Measurements from ENCODE around the gene GNAQ.
"Not testable (repeated sequence)": the region's sequence is repeated elsewhere in the genome, so short reads cannot be mapped to it uniquely, and the experiment has no call there.

Gene GNAQ

DNA sequence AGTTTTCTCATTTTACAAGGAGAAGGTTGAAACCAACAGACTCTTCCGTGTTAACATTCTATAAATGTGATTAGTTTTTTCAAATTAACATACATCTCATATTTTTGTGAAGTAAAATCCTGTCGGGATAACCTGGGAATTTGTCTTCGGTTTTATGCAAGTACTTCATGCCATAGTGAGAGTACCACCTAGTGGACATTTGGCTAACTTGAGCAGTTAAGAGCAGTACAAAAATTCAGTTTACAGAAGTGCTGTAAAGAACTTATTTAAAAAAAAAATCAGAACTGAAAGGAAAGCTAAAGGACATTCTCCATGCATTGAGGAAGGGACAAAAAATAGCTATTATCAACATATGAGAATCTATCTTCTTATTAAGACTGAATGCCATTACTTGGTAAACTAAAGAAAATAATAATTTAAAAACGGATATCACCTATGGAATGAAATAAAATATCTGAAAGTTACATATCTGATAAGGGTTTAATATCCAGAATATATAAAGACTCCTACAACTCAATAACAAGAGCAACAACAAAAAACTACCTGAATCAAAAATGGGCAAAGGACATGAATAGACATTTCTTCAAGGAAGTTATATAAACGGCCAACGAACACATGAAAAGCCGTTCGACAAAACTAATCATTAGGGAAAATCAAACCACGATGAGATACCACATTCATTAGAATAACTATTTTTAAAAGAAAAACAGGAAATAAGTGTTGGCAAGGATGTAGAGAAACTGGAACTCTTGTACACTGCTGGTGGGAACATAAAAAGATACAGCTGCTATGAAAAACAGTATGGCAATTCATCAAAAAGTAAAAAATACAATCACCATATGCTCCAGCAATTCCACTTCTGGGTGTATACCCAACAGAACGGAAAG lies 266.5 kb downstream of the GNAQ start:
- DNase-seq: peak; percentile 55 to 58 (median 56)

DNA sequence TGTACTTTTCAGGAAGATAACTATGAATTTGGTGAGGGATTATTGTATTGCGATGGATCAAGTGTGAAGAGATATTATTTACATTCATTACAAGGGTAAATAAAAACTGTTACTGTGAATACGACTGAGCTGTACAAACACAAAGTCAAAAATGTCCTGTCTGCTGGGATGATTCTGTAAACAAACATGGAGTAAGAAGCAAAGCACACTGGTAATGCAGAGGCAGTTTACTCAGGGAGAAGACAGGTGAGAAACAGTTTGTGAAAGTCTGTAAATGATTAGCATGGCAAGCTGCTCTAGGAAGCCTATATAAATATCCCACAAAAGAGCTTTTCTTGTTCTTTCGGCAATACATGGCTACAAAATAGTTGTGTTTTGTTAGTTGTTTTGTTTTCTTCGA lies 268.0 kb downstream of the GNAQ start:
- no peak for DNase-seq

DNA sequence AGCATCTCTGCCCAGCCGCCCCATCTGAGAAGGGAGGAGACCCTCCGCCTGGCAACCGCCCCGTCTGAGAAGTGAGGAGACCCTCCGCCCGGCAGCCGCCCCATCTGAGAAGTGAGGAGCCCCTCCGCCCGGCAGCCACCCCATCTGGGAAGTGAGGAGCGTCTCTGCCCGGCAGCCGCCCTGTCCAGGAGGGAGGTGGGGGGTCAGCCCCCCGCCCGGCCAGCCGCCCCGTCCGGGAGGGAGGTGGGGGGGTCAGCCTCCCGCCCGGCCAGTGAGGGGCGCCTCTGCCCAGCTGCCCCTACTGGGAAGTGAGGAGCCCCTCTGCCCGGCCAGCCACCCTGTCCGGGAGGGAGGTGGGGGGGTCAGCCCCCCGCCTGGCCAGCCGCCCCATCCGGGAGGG lies 270.7 kb downstream of the GNAQ start:
- not testable (repeated sequence) for DNase-seq

DNA sequence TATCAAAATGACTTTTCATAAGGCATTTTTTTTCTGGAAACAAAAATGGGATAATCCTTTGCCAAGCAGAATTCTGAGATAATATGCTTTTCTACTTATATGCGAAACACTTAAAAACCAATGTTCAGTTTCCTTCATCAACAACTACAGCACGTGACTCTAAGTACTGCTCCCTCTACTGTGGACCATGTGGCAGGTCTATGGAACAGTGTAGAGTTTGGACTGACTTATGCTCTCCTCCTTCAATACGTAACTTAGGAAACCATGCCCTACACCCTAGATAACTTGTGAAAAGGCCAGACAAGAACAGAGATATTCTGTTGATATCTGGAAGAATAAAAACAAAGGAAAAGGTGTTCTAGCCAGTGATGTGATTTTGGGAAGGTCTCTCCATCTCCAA lies 272.2 kb downstream of the GNAQ start:
- no peak for DNase-seq

DNA sequence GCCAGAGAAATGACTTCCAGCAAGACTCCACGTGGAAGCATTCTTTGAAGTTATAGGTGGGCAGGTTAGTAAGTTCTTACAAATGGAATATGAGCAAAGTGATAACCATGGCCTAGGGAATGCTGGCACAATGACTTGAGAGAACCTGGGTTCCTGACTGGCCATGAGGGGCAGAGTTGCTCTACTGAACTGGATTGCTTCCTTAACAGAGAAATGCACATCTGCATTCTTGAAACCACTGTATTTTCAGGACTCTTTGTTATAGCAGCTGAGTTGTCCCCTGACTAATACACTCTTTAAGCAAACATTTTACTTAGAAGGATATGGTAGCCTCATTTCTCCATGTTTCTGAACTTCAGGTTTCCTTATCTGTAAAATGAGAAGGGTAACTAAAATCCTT lies 275.2 kb downstream of the GNAQ start:
- no peak for DNase-seq

DNA sequence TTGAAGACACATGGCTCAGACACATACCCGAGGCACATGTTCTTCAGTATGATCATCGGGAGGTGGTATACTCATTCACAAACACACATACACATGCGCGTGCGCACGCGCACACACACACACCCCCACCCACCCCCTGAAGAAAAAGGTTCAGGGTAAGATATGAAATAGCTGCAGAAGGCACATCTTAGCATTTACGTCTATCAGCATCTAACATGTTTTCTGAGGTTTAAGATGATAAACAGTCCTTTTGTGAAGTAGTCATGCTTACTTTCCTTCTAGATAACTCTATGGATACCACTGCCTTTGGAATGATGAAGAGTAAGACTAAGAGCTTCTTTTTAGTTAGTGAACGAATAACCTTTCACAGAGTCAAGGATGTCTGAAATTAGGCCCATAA lies 278.4 kb downstream of the GNAQ start:
- no peak for DNase-seq

DNA sequence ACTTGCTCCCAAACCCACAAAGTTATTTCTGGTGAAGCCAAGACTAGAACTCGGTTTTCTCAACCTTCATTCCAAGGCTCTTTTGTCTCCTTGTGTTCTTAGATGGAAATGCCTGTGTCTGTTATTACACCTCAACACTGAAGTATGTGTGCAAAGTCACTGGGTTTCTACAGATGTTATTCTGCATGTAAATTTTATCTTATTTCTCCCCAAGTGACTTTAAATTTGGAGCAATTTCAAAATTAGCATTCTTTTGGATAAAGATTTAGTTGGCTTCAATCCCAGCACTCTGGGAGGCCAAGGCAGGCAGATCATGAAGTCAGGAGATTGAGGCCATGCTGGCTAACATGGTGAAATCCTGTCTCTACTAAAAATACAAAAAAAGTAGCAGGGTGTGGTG lies 279.1 kb downstream of the GNAQ start:
- DNase-seq: no peak

DNA sequence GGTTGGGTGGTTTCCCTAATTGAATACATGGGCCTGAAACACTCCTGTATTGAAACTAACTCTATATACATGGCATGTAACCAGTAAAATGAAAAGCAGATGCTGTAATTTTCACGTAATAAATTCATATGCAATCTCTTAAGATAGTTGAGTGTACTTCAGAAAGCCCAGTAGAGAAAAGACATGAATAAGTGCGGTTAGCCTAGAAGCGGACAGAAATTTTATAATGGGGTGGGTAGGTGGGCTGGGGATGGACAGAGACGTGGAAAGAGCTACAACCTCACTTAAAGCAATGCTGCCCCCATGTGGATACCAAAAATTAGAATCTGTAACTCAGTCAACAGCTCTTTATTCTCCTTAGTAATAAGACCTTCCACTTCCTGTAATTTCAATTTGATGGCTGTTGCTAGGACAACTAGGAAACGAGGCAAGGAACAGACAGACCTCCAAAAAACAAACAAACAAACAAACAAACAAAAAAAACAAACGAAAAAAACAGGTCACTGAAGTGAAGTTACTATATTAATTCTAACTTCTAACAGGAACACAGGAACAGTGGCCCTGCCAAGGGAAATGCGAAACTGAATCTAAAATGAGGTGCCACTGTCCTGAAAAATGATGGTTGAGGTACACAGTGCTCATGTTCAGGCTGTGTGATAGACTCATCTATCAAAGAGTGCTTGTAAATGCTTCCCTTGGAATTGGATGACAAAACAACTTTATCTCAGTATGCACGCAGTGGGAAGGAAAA lies 280.1 kb downstream of the GNAQ start:
- DNase-seq: peak; percentile 57 to 62 (median 58)

DNA sequence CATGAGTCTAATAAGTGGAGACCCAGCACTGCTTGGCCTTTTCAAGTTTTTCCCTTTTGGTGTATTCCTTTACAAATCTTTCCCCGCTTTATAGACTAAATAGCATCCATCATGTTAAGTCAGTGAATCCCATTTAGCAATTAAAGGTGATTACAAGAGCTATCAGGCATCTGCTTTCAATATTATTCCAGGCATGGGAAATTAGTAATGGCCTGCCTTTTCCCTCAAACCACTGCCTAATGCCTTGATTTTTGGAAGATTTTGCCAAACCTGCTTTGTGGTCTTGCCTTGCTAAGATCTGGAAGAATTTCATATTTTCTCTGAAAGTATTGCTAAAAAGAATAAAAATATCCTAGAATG lies 280.6 kb downstream of the GNAQ start:
- no peak for DNase-seq

DNA sequence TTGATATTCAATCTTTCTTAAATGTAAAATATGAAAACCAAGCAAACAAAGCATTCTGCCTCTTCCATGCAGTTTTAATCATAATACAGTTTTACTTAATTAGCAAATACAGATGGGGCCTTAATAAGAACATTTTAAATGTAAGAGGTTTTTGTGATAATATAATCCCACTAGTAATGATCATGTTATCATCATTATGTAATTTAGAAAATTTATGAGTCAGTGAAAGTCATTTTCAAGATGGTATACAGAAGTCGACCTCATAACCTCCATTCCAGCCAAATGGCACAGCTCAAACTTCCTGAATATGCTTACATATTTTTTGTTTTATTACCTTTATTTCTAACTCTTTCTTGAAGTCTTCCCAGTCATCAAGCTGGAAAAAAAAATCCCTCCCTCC lies 281.3 kb downstream of the GNAQ start:
- DNase-seq: peak in 2 of 3 donors; percentile 10 to 32

DNA sequence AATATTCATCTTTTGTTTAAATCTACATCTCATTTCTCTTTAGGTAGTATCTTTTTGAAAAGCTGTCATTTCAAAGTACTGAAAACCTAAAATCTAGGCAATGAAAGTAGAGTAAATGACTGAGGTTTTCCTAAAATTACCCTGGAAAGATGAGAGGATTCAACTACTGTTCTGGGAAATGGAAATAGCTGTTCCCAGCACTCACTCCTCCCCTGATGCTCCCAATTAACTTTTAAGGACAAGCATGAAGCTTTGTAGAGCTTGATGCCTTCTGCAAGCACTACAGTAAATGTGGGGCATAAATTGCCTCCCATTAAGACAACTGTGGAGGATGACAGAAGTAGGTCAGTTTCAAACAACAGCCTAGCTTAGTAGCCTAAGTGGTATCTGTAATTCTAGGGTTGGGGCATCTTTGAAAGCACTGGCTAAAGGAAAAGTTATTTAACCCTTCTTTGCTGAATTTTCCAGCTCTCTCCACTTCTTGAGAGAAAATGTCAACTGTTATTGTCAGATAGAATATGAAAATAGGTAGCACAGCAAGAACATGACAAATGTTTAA lies 283.3 kb downstream of the GNAQ start:
- no peak for DNase-seq

DNA sequence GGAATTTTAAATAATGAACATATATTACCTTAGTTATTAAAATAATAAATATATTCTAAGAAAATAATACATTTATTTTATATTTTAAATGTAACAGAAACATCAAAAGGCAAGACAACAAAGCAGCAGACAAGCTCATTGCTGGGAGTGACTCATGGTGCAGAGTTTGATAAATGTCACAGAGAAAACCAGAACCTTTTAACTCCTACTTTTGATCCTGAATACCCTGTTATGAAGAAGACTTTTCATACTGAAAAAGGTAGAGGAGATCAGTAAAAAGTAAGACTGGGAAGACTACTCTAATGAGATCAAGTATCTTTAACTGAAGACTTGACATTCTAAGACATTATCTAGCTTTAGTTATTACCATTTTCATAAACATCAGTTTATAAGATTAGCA lies 284.4 kb downstream of the GNAQ start:
- no peak for DNase-seq

DNA sequence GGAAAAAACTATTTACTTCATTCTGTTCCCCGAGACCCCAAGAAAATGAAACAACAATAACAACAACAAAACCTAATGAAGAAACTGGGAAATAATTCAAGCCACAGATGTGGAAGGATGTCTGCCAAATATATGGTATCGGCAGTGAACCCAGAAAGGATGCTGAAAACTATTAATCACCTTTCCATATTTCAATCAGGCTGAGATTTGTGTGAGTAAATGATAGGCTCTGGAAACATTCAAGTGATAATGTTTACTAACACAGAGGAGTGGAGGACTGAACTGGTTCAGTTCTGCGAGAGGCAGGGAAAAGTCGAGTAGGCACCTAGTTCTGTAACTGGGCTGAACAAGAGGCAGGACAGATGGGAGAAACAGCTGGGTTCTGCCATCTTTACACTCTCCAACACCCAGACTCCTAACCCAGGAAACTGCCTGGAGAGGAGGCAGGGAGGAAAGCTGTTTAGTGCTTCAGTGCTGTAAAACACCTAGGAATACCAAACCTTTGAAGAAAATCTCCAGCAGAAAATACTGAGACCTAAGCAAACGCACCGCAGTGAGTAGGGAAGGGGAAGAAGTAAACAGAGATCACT lies 286.7 kb downstream of the GNAQ start:
- no peak for DNase-seq

DNA sequence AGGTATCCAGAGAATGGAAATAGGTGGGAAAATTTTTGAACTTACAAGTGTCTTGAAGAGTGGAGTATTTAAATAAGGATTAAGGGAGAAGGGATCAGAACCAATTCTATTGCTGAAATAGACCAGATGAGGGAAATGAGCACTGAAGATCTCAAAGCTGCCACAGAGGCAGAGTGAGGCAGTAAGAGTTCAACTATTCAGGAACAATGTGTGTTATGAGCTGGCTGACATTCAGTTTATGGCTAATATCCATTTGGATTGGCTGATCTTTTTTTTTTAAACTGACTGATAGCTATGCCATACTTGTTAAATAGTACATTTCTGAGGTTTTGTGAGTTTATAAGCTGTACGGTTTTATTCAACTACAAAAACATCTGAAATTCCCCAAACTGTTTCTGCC lies 288.2 kb downstream of the GNAQ start:
- no peak for DNase-seq

DNA sequence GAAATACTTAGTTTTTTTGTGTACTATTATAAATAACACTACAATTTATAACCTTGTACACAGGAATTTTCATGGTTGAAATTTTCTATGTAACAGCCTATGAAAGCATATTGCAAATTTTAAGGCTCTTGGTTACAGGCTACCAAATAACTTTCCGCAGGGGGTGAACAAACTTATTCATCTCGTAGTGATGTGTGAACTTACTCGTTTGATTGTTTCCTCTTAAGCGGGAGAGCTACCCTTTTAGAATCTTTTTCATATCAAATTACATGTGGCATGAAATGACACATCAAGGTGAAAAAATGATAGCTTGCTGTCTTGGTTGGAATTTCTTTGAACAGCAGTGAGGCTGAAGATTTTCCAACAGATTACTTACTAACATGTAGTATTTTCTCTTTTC lies 292.7 kb downstream of the GNAQ start:
- DNase-seq: no peak

DNA sequence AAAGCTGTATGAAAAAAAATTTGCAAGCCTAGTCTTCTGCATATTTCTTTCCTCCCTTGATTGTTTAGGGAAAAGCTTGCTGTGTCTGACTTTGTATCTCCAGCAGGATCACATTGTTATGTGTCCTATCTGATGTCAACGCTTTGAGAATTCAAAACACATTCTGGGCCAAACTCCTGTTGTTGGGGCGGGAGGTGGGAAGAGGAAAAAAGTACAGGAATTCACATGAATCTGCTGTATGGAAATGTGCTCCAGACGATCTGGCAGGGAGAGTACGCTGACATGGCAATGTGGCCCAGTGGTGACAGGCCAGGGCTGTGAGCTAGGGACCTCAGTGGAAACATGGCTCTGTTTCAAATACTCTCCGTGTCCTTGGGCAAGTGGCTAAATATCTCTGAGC lies 296.1 kb downstream of the GNAQ start:
- no peak for DNase-seq

DNA sequence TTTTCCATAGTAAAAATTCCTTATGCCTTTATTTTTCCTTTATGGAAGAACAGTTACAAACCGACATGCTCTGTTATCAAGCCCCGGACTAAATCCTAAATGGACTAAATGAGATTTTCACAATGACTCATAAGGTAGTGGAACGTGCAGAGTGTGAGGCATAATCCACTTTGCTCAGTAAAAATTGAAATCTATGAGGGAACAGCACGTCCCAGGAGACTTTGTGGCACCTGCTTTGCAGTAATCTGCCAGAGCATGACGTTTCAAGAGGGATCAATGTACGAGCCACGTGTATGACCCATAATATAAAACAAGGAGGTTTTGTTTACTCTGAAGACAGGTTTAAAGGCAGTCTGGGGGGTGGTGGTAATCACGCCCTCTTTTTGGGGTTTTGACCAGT lies 299.7 kb downstream of the GNAQ start:
- no peak for DNase-seq

DNA sequence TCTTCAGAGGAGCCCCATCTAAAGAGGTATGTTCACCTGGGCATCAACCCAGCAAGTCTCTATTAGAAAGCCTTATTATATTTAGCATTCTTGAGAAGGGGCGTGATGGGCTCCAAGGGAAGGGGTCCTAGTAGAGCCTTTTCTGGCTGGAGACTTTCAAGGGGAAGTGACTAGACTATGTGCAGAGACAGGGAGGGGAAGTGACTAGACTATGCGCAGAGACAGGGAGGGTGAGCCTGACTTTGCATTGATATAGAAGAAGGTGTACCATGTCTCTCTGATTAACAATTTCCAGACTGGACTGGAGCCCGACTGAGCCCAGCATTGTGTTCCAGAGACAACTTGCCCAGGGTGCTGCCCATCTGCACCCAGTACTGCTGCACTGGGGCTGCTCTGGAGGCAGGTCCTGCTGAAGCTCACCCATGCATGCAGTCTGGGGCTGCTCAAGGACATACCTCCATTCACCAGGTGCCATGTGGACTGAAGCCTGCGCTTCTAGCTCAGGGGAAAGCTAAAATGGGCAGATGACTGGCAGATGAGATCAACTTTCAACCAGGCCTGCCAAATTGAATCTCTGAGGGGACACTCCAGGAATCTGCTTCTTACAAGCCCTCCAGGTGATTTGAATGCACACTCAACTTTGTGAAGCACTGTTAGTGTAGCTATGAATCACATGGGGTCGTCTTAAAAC lies 300.5 kb downstream of the GNAQ start:
- no peak for DNase-seq

DNA sequence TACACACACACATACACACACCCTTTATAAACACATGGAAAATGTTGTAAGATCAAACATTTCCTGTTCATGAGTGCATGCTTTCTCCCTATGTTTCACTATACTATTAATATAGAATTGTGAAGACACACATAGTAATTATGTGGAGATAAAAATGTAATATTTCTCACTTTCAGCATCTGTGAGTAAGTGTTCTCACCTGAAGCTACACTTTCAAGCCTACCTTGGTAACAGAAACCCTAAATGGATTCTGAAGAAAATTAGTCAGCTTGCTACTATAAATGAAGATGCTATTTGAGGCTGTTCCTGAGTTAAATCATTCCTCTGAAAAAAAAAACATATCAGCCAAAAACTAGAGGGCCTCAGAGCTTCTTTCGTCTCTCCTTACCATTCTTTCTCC lies 302.4 kb downstream of the GNAQ start:
- no peak for DNase-seq

DNA sequence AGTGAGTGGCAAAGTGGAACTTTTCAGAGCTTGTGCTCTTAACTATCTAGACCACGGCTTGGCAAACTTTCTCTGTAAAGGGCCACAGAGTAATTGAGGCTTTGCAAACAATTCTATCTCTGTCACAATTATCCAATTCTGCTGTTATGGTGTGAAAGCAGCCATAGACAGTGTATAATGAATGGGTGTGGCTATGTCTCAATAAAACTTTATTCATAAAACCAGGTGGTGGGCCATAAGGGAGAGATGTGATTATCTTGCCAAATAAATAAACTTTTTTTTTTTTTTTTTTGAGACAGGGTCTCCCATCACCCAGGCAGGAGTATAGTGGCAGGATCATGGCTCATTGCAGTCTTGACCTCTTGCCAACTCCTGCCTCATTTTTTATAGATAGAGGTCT lies 304.8 kb downstream of the GNAQ start:
- DNase-seq: no peak

DNA sequence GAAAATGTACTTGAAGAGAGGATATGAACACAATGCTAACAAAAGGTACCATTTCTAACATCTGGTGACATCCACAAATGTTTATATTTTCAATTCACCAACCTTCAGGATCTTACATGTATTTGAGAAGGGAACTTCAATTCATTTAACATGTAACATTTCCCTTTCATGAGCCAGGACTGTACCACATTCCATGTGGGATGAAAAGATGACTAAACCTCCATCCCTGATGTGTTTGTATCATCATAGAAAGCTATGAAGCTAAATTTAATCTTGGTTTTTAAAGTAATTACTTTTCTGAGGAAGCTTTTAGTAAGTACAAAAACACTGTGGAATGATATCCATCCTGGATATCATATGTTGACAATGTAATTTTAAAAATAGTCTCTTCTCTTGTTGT lies 305.3 kb downstream of the GNAQ start:
- DNase-seq: no peak

DNA sequence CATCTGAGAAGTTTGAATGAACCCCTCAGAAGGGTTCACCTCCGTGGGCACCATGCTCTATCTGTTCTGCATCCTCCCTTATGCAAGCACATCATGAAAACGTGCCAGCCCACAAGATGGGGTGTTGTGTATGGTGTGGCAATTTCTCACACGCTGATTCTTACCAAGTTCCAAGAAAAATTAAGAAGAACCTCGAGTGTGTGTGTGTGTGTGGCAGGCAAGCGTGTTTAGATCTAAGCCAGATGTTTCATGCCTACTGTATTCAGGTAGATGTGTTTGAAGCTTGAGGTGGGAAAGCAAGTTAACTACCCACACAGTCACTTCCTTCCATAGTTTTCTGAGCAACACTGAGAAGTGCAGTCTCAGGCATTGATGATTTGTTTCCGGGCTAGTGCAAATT lies 305.8 kb downstream of the GNAQ start:
- no peak for DNase-seq

DNA sequence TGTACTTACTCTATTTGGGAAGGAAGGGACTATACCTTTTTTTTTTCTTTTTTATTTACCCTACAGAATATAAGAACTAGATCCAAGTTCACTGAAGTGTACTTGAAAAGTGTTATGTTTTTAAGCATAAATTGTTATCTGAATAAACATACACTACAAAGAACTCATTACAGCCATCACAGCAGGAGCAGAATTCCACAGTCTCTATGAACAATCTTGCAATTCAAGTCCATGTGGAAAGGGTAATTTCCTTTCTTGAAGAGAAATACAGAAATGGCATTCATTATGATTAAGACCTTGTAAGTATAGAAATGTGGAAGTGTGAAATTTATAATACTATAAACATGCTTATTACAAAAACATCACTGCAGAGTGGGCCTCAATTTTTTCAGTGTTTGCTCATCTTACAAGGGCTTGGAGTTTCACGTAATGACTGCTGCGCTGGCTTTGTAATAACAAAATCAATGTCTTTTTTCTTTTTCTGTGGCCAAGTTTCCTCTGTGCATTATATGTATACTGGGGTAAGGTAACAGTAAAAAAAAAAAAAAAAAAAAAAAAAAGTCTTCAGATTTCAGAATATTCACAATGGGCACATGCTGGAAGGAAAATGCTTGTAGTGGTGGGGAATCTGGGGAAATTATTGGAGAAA lies 306.4 kb downstream of the GNAQ start:
- DNase-seq: no peak

Measured in suppressor macrophage treated with lipopolysaccharide for 1 hour (primary cell).